Activated CD4-positive, alpha-beta T cell treated with anti-CD3 and anti-CD28 coated beads, Interleukin-2, Interleukin-6, amounts not matched to agents 100 ng/mL and 50 ng/mL, durations not matched to agents 16 hours and 8 hours (primary cell): ENCODE measurements around the gene MC5R.

Experiments
- DNase-seq: peaks from one replicate; pipeline ENCODE4 v3.0.0-alpha.2; 2020

The MC5R gene

DNA sequence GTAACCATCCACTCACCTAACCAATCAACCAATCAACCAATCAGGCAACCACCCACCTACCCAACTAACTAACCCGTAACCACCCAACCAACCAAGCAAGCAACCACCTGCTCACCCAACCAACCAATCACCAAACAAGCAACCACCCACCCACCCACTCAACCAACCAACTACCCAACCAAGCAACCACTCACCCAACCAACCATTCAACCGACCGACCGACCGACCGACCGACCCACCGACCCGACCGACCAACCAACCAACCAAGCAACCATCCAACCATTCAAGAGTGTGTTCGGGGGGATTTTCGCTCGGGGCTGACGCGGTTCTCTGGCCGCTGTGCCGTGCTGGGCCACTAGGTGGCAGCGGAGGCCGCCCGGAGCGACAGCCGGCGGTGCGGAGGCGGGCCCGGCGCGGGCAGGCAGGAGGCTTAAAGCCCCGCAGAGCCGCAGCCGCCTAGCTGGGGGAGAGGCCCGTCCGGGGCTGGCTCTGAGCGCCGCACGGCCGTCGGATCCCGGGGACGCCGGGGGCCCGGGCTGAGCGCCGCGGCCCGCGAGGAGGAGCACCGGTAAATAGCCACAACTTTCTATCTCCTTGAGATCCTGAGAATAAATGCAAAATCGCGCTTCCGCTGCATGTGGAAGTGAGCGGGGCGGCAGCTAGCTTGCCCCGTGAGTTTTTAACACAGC is at the start of gene MC5R:
Gene MC5R, plus strand, starts transcription at position 443 of the 689 bp plus-strand sequence. CDS start 1,617 bp downstream, outside the sequence.
- DNase-seq: peak; percentile 75

DNA sequence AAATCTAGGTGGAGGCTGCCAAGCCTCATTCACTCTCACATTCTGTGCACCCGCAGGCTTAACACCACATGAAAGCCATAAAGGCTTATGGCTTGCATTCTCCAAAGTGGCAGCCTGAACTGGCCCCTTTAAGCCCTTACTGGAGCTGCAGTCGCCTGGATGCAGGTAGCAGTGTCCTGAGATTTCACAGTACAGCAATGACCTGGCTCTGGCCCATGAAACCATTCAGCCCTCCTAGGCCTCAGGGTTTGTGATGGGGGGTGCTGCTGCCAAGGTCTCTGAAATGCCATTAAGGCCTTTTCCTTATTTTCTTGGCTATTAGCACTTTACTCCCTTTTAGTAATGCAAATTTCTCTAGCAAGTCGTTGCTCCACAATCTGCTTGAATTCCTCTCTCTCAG is 48.9 kb upstream of the MC5R start:
- DNase-seq: no peak

DNA sequence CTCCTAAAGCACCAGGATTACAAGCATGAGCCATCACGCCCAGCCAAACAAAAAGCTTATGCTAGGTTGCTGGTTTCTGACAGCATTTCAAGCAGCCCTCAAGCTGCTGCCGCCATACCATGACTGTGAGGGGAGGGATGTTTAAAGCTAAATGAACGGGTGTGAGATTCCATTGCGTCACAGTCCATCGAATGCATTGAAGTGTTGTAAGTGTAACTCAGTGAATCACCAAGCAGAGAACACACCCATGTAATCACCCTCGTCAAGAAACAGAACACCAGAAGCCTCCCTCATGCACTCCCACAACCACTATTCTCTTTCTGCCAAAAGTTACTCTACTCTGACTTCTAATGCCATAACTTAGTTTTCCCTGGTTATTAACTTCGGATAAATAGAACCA is 32.8 kb upstream of the MC5R start:
- no peak for DNase-seq

DNA sequence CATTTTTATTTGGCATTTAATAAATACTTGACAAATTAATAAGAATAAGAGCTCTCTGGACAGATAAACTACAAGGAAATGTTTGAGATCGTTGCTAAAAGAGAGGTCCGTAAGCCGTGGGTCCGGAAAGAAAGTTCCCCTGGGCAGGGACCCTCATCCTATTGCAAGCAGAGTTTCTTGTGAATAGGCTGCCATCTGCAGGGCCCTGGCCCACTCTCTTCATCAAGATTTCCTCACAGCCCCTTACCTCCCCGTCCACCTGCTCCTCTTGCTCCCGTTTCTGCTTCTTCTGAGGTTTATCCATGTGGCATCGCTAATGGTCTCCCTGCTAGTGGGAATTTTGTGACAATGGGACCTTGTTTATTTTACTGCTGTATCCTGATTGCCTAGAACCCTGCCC is 30.1 kb upstream of the MC5R start:
- no peak for DNase-seq

DNA sequence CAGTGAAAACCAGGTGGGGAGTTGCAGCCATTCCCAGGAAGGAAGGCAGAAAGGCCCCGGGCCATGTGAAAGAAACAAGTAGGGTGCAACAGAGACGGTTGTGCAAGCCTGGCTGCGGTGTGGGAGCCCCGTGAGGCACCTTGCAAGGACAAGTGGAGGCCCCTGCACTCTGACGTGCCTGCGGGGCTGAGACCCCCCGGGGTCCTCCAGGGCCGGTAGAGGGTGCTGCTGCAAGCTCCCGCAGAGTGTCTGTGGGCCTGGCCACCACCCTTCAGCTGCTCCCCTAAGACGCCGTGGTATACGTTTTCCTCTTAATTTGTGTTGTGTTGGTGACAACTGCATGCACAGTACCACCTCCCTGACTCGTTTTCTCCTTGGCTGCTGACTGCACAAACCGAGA is 27.4 kb upstream of the MC5R start:
- no peak for DNase-seq

DNA sequence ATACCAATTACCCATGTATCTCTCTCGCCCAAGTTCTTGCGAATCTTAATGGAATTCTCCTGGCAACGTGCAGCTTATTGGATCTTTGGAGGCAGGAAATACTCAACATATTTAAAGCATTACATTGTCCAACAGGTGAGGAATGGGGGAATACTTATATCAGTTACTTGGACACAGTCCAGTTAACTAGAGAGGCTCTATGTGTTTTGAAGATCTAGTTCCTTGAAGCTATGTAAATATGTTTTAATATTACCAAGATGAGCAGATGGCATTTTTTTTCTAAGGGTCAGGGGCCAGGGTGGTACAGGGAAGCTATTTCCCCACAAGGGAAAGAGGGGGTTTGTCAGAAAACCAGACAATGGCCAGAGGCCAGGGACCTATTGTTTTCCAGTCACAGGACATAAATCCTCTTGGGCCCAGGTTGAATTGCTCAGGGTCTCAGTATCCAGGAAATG is 26.8 kb upstream of the MC5R start:
- no peak for DNase-seq

DNA sequence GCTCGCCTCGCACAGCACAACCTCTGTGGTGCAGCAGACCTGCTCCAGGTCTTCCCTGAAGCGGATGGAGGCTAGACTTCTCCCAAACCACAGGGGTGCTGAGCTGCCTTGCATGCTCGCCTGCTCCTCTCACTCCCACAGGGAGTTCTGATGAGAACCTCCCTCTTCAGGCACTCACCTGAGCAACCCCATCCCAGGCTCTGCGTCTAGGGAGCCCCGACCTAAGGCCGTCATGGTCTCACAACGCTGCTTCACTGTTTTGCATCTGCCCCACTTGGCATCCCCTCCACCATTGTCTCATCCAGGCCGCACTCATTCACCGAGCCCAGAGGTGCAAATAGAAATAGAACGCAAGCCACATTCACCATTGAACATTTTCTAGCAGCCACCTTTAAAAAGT is 24.6 kb upstream of the MC5R start:
- no peak for DNase-seq

DNA sequence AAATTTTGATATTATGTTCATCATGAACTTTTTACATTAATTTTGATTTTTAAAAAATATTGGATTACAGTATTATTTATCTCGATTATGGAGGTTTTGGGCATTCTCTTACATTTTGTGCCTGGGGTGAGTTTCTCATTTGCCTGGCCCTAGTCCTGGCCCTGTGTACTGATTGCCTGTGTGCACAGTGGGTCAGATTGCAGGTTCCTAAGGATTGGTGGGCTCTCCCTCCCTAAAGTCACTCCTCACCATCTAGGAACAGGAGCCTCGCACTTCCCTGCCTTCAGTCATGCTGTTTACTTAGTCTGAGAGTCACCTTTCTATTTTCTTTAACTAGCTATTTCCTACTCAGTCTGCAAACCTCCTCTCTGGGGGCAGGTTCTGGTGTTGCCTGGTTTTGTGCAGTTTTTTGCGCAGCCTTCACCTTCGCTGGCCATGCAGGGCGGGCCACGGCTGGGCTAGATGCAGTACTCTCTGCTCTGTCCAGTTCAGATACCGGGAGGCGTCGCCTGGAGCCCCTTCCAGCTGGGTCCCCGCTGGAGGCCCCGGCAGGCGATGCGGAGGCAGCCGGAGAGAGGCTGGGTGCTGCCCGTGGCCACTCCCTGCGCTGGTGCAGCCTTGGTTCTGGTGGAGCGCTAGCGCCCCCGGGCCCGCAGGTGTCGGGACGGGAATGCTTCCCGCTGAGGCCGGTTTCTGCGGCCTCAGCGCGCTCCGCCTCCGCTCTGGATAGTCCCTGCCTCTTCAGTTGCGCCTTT is 23.3 kb upstream of the MC5R start:
- peak; percentile 68 for DNase-seq

DNA sequence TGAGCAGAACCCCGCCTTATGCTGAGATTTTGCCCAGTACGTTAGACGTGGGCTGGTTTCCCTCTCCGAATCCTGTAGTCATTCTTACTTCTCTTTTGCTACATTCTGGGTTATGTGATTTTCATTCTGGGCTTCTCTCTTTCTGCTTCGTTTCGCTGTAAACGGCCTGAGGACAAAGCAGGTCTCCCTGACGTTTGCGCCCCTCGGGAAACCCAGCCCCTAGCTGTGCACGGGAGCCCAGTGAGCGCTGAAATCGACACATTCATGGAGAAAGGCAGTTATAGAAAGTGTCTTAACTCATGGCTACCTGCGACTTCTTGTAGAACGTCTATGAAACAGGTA is 22.7 kb upstream of the MC5R start:
- DNase-seq: no peak

DNA sequence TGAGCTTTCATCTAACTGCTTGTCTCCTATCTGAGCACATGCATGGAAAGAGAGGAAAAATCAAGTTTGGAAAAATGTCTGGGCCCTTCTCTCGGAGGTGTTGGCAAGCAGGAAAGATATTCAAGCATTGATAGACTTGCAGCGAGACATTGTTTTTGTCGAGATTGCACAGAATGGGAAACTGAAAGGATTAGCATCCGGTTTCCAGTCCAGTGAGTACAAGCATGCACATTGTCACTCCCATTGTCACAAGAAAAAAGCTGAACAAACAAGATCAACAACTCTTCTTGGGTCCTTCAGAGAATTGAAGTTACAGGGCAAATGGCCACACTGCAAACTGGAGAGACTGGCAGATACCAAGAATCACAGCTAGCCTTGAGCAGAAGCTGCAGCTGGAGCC is 19.6 kb upstream of the MC5R start:
- no peak for DNase-seq

DNA sequence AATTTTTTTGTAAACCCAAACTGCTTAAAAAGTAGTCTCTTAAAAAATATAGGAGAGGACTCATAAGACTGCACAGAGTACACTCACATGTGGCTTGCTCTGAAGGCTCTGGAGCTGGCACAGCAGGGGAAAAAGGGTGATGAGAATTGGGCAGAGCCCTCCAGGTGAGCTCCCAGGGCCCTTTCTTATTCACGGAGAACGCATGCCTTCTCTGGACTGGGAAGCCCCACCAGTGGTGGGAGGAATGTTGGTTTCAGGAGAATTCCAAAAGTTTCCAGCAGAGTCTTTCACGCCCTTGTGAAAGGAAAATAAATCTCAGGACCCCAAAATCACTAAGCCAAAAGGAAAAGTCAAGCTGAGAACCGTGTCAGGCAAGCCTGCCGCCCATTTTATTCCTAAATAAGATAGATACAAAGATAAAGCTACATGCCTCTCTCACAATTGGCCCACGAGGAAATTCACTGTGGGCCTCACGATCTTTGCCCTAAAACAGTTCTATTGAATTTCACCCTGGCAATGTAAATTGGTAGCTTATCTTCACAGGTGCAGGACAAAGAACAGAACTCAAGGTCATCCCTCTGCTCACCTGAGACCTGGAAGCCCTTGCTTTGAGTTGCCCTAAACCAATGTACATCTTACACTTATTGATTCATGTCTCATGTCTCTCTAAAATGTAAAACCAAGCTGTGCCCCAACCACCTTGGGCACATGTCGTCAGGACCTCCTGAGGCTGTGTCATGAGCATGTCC is 15.5 kb upstream of the MC5R start:
- no peak for DNase-seq

DNA sequence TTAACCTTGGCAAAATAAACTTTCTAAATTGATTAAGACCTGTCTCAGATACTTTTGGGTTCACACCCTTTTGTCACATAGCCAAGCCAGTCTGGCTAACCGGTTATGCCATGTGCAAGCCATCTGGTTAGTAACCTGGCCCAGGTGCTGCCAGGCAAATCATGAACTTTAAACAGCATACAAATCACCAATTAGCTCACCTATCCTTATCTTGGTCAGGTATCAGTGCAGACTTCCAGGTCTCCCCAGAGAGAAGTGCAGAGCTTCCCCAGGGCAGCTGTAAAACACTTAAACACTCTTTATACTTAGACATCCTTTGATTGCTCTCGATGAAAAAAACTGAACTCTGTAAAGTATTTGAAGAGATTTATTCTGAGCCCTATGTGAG is 14.9 kb upstream of the MC5R start:
- no peak for DNase-seq

DNA sequence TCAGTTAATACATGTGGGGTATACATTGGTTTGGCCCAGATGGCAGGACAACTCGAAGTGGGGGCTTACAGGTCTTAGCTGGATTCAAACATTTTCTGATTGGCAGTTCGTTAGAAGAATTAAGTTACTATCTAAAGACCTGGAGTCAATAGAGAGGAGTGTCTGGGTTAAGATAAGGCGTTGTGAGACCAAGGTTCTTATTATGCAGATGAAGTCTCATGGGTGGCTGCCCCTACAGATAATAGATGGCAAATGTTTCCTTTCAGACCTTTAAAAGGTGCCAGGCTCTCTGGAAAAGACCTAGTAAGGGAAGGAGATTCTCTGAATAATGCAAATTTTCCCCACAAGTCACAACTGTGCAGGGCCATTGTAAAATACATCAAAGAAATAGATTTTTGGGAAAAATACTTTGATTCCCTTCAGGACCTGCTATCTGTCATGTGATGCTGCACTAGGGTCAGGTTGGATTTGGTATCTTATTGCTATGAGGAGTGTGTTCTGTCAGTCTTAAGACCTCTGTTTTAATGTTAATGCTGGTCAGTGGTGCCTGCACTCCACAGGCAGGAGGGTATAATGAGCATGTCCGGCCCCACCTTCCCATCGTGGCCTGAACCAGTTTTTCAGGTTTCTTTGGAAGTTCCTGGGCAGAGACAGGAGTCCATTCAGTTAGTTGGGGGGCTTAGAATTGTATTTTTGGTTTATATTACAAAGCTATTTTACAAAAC is 14.3 kb upstream of the MC5R start:
- DNase-seq: no peak

DNA sequence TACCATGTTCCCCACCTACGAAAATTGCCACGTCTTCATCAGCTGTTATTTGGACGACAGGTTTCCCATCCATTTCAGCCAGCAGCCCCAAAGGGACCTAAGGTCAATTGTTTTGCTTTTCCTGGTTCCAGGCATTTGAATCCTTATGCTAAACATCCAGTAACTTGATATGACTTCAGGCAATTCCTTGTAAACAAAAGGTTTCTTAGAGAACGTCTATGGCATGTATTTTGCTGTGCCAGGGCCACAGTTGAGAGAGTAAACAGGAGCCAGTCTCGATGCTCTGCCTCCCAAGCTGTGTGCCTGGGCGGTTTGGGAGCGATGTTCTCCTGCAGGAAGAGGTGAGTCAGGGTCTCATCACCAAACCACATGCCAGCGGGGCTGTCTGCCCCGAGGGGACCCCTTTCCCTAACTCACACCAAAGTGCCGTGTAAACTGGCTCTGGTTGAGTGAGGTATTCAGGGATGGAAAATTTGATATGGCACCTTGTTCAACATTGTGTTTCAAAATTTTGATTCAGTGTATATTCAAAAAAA is 12.9 kb upstream of the MC5R start:
- DNase-seq: no peak

DNA sequence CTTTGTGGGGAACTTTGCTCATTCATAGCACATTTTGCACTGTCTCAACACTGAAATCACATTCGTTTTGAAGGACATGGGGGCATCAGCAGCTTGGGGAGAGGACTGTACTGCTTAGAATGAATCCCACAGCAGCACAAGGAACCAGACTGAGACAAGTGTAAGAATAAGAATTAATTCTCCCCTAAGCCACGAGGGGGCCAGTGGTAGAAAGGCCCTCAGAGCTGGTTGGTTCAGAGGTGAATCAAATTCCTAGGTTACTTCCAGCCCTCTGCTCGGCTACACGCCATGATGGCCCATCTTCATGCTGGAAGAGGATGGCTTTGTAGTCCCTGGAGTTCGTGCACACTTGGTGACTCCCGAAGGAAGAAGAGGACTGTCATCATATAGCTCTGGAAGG is 12.0 kb upstream of the MC5R start:
- DNase-seq: peak; percentile 6

DNA sequence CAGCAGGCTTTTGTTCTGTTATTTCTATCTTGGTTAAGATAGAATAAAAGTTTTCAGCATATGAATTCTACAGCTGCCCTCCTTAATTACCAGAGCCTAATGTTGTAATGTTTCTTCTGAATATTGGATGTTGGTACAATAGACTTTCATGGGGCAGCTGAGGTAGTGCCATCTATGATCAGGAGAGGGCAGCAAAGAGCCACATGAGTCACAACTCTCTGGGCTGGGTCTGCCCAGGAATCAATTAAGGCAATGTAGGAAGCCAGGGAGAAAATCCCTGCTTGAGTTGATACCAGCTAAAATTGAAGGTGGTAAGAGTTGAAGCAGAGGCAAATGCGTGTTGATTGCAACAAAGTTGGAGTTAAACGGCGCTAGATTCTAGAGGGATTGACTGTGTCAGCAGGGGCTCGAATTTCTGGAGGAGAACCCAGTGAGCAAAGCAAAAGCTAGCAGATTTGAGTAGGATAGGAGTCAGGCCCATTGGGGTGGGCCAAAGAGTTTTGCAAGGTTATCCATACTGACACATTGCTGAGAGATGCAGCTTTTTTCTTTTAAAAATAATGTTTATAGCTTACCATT is 10.6 kb upstream of the MC5R start:
- peak; percentile 72 for DNase-seq

DNA sequence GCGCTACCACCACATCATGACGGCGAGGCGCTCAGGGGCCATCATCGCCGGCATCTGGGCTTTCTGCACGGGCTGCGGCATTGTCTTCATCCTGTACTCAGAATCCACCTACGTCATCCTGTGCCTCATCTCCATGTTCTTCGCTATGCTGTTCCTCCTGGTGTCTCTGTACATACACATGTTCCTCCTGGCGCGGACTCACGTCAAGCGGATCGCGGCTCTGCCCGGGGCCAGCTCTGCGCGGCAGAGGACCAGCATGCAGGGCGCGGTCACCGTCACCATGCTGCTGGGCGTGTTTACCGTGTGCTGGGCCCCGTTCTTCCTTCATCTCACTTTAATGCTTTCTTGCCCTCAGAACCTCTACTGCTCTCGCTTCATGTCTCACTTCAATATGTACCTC is 2.3 kb downstream of the MC5R start:
- DNase-seq: no peak

DNA sequence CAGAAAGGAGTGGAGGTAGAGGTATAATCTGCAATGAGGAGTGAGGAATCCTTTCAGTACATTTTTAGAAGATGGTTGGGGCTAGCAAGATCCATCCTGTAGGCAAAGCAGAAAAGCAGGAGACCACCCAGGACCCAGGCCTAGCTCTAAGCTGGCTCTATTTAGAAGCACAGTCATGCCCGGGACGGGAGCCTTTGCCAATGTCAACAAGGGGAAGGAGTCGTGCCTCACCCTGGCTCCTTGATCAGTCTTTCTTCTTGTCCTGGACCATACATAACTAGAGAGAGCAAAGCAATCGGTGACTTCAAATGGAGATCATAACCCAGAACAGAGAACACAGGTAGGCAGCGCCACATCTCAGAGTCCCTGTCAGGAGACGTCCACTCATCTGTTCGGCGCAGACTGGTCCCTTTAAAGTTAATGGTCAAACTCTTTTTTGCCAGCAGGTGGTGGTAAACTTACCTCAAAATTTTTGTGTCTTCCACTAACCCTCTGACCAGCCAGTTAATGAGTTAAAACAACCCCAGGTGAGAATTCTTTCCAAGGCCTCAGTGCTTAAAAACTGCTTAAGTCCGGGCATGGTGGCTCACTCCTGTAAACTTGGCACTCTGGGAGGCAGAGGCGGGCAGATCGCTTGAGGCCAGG is 8.0 kb downstream of the MC5R start:
- DNase-seq: no peak

DNA sequence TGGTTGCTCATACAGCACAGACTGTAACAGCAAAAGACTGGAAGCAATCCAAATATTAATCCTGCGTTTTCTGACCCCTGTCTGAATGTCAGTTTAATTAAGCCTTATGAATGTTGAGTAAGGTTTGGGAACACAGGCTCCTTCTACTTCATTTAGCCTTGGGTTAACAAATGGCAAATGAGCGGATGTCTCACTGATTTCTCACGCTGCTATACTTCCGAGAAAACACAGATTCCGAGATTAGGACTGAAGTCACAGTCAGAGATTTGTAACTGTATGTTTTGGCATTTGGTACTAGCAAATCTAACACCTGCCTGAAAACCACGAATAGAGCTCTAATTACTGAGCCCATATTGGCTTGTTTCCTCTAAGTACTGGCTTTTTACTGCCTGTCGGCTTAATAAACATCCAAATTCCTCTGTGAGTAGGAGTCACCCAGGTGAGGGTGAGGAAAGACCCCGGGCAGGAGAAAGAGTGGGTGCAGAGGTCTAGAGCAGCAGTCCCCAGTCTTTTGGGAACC is 10.6 kb downstream of the MC5R start:
- DNase-seq: no peak

DNA sequence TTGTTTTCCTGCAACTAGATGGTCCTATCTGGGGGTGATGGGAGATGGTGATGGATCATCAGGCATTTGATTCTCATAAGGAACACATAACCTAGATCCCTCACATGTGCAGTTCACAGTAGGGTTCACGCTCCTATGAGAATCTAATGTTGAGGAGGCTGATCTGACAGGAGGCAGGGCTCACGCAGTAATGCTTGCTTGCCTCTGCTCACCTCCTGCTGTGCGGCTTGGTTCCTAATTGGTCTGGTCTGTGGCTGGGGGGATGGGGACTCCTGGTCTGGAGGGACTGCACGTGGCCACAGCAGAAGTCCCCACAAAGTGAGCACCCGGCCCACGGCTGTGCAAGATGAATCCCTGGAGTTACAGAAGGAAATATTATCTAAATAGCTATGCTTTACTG is 11.3 kb downstream of the MC5R start:
- DNase-seq: no peak

DNA sequence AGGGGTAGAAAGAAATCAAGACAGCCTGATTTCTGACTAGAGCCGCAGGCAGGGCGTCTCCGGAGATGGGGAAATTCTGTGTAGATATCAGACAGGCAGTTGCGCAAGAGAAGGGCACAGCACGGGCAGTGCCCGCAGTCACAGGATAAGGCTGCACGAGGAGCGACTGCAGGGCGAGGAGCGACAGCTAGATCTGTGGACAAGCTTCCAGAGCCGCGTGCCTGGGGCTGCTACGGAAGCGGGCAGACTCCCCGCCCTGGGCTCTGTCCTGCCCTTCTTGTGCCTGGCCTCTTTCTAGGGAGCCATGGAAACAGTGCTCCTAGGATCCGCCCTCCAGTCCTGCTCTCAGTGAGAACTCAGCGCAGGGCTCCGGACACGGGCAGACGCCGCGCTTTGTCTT is 12.6 kb downstream of the MC5R start:
- no peak for DNase-seq

DNA sequence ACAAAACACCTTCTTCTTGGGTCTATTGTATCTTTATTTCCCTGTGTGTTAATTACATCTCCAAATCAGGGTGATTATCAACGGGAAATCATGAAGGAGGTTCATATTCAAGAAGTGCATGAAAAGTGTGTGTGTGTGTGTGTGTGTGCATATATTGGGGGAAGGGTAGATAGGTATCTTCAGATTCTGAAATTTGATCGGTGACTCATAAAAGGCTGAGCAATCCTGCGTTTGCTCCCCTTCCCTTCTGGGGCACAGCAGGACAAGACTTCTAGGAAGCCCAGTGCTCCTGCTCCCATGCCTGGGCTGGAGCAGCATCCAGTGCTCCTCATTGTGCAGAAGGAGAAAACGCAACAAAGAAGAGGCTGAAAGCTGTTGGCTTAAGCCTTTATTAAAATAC is 25.8 kb downstream of the MC5R start:
- DNase-seq: no peak
